HG02571 (cell line): Measurements from ENCODE around the gene RNLS.

Experiments used
- ATAC-seq: cut with Tn5 transposase; IDR thresholded peaks from one replicate; pipeline ENCODE4 v1.9.1; 2021; ENCODE audit warnings: mild to moderate bottlenecking, moderate library complexity; ENCODE audit not compliant: unreplicated experiment

The RNLS gene

DNA sequence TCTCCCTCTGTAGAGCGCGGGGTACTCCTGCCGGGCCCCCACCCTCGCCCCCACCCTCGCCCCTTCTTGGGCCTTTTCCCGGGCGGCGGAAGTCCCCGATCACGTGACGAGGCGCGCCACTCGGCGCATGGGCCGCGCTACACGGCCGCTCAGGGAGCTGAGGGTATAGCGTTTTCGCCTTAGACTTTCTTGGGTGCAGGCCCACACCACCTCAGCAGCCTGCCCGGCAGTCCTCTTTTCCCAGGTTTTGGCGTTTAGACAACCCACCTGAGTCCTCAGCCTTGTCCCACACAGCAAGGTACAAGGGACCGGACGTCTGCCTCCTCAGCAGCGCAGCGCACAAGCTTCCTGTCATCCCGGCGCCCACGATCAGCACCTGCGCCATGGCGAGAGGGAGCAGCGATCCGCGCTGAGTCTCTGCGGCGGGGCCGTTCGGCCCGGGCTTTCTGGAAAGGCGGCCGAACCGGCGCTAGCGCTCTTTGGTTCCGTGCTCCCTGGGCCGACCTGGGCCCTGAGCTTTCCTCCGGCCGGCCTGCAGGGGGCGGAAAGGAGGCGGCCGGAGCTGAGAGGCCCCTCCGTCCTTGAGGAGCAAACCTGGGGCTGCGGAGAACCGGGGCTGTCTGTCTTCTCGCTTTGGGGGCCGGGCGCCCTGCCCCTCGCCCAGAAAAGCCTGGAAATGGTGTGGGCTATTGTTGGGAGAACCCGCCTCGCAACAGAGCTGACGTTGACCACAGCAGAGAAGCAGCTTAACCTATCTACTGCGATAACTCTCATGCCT lies at the start of gene RNLS:
Gene RNLS, minus strand, starts transcription at position 513 of the 778 bp plus-strand sequence.
- ATAC-seq, result peak; percentile 86

DNA sequence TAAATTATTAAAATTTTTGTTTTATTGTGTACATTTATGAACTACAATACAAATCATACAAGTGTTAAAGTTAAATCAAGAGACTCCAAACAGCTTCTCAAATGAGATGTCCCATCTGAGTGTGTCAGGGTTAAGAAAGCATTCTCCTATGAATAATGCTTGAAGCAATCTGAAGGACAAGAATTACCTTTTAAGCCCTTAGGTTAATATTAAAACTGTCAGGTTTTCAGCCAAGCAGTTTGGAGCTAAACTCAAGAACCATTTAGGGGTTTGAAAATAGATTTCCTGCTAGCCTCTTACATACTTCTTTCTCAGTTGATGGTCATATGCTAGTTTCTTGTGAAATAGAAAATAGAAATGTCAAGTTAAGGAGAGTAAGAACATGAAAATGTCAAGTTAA lies 41.7 kb upstream of the RNLS start:
- ATAC-seq, result no peak

DNA sequence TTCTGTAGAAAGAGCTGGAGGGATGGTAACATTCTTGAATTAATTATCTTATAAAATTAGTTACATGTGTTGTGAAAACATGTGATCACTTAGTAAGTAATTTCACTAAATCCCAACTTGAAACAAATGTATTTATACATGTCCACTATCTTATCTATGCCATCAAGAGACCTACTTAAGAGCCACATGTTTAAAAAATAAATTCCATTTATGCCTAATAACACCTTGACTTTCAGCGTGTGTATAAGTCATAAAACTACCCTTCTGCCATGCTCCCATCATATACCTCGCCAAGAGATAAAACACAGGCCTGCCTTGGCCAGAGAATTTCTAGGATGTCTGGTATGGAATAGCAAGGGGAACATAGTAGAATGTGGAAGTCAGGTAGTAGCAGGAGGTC lies 40.7 kb upstream of the RNLS start:
- no peak for ATAC-seq

DNA sequence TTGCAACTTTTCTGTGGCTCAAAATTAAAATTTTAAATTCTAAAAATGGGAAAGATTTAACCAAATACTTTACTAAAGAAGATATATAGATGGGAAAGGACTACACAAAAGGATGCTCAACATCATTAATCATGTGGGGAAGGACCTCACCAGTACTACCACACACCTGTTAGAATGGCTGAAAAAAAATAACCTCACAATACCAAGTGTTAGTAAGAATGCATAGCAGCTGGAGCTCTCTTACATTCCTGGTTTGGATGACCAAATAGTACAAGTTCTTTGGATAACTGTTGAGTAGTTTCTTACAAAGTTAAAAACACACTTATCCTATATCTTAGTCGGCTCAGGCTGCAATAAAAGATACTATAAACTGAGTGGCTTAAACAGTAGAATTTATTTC lies 37.3 kb upstream of the RNLS start:
- ATAC-seq, result no peak

DNA sequence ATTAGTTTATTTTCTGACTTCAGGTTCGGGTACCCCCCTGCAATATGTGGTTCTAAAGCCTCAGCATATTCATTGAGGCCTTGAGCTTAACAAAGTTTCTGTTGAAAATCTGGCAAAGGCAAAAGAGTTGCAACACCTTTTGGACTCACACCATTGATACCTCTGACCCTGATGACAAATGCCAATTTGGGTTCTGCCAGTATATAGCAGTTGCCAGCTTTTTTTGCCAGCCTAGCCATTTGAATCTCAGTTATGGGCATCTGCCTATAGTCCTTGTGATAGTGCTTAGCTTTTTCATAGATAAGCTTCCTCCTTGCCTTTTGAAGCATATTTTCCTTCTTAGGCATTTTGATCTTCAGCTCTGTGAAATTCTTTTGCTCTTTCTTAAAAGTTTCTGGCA lies 35.4 kb upstream of the RNLS start:
- ATAC-seq, result no peak

DNA sequence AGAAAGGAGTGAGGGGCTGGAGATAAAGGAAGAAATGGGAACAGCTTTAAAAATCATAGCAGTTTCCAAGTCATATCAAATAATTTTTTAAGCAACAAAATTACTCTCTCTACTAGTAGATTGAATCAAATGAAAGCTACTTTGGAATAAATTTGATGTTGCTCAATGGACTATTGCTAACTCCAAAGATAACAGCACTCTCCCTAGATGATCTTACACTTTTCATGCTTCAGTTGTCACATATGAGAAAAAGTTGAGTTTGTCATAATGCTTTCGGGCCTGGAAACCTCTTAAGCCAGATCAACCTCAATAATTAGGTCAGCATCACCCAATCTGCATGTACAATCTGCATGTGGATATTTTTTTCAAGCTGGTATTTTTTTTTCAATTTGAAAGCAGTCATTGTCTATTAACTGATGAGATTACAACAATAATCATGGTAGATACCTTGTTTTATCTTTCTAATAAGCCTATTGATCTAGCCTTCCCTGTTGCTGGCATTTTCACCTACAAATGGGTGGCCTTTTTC lies 34.7 kb upstream of the RNLS start:
- no peak for ATAC-seq

DNA sequence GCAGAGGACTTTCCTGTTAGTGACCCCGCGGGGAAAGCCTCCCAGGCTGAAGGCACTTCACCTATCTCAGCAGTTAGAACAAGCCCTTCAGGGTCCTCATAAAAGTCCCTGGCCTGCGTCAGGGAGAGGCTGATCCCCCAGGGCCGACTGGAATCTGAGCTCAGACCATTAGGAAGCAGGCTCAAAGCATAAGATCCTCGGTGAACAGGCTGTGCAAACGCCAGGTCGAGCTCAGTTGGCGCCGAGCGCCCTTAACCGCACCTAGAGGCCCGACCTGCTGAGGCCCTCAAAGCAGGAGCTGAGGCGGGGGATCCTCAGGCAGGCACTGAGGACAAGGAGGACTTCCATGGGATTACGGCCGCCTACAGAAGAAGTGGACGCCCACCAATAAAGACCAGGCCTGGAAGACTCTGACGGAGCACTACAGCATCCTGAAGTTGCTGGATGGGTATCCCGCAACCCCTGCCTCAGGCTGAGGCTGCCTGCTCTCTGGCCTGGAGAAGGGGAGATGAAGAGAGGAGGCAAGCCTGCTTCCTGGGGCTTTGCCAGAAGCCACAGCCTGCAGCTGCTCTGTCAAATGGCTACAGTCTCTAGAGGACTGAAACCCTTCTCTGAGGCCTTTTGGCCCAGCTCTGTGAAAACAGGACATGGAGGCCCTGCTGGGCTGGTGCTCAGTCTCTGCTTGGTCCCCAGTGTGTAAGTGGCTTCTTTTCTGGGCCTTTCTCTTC lies 33.3 kb upstream of the RNLS start:
- ATAC-seq, result no peak

DNA sequence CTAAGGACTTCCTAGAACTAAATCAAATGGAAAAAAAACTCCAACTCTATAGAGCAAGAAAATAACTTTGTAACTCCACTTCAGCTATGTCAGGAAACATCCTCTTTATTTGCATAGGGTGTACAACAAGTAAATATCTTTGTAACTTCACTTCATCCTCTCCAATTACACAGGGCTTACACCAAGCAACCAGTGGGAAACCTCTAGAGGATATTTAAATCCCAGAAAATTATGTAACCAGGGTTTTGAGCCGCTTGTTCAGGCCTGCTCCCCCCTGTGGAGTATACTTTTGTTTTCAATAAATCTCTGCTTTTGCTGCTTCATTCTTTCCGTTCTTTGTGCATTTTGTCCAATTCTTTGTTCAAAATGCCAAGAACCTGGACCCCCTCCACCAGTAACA lies 25.7 kb upstream of the RNLS start:
- ATAC-seq, result no peak

DNA sequence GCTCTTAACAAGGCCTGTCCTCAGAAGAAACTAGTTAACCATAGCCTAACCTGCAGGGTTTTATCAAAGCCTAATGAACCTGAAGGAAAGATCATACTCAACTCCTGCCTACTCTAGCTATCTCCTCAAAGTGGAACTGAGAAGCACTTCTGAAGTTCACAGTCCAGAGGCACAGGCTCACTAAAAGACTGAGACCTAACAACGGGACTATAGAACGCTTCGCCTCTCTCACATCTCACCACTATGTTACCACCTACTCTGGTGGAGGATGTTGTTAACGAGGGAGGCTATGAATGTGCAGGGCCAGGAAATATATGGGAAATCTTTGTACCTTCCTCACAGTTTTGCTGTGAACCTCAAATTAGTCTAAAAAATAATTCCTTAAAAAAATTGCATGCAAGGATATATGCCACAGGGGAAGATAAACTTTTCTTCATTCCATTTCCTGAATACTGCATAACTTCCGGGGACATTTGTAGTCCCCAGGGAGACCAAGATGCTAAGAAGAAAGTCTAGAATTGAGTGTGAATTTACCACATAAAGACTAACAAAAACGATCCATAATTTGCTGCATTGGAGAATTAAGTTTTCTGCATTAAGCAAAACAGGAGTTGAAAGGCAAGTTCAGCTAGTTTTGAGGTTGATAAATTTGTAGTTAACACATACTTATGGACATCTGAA lies 25.1 kb upstream of the RNLS start:
- no peak for ATAC-seq

DNA sequence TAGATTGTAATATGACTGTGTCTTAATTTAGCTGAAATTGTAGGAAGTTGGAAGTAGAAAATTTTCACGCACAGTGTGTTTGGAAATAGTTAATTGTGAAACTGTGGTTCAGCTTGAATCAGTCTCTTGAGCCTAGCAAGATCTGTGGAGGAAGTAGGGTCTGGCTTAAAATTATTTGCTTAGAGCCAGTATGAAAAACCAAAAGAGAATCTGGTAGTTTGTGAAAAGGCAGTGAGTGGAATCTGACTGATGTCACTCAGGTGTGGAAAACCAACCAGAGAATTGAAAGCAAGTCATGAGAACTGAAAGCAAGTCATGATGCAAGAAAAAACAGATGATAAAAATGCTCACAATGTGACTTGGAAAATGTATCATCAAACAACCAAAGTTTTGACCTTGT lies 14.9 kb upstream of the RNLS start:
- peak; percentile 76 for ATAC-seq

DNA sequence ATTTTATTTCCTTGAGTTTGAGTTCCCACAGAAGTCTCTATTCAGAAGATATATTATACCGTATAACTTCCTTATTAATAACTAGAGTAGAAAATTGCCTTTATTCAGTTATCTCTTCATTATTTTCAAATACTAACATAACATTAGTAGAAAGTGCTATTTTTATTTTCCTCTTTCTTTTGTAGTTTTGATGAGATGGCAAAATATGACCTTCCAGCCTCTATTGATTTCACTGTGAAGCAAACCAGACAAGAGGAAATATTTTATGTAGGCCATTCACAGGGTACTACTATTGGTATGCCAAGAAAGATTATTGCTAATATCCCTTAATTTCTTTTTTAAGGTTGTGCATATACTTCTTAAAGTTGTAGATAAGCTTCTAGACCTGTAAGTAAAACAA lies 11.4 kb upstream of the RNLS start:
- ATAC-seq, result no peak

DNA sequence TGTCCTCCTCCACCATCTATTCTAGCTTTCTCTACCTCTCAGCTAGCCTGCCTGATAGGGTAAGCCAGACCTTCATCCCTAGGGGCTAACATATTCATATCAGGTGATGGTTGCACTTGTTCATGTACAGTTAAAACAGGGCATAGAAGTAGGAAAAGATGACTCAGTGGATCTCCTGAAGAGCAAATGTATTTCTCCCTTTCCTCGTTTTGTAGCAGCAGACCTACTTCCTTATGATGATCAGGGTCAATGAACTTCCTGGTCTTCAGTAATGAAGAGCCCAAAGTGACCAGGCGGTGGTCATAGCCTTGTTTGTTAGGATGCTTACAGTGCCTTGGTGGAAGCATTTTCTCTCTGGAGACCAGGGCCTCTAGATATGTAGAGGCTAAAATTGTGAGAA lies 9.8 kb upstream of the RNLS start:
- no peak for ATAC-seq

DNA sequence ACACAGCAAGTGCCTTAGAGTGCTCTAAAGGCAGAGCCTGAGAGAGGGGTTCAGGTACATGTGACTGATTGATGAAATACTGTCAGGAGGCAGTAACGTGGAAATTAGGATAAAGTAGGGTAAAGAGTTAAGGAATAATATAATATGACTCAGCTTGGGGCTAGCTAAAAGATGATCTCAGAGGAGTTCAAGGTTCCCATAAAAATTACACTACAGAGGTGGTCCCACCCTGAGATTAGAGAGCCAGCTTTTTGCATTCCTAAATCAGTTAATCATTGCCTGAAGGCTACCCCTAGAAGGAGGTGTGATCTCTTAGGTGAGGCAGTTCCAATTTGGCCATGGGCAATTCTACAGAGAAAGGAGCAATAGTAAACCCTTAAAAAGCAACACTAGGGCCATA lies 9.3 kb upstream of the RNLS start:
- no peak for ATAC-seq

DNA sequence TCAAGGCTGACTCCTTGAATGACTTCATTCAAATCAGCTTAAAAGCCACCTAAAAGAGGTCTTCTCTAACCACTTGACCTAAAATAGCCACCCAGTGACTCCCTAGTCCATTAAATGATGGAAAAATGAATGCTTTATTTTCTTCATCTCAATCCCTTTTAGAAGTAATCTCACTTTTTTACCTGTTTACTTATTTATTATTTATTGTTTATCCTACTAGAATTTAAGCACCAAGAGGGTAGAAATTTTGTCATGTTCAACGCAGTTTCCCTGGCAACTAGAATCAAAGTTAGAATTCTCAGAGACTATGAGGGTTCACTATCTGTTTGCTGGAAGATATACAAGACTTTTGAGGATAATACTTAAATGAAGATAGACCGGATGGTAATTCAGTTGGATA lies 3.3 kb upstream of the RNLS start, which contains the start of gene LIPJ:
Gene LIPJ, plus strand, starts transcription at position 301 of the 400 bp plus-strand sequence. CDS start 3,926 bp downstream, outside the sequence.
- no peak for ATAC-seq

DNA sequence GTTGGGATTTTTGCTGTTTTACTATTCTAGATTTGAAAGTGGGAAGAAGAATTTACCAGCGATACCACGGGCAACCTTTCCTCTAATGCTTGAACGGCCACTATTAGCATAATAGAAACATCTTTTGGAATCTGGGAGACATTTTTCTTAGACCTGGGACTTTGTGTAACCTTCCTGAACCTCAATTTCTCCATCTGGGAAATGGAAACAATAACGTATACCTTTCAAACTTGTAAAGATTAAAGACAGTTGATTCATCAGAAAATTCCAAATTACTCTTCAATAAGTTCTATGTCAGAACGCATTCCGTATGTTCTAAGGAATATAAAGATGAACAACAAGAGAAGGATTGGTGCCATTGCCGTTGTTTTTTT lies 453 bp upstream of the RNLS start:
- ATAC-seq, result no peak

DNA sequence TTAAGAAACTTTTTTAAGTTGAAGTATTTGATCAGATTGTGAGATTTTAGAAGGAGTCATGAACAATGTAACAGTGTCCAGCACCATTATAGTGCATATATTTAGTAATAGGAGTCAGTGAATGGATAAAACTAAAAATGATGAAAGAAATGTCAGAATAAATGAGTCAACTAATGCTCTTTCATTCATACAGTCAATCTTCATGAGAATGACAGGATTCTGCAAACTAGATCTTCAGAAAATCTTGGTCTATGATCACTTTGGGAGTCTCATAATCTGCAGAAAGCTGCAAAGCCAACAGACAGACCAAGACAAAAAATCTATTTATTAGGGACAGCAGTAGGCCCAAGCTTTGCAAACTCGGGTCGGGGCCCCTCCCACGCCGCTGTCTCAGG lies 710 bp downstream of the RNLS start:
- ATAC-seq, result no peak

DNA sequence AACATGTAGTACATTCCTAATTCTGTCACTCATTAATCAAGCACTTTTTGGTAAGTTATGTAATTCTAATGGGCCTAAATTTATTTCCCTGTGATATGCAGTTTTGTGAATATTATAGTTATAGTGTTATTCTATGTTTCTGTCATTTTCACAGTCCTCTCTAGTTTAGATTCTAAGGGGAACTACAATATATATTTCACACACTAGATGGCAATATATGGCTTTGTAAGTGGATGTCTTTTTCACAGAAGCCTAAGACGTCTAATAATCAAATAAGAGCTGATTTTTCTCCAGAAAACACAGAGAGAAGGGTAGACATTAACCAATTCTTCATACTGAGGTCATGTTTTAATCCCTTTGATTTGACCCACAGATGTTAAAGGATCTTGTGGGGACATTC lies 18.0 kb downstream of the RNLS start:
- no peak for ATAC-seq

DNA sequence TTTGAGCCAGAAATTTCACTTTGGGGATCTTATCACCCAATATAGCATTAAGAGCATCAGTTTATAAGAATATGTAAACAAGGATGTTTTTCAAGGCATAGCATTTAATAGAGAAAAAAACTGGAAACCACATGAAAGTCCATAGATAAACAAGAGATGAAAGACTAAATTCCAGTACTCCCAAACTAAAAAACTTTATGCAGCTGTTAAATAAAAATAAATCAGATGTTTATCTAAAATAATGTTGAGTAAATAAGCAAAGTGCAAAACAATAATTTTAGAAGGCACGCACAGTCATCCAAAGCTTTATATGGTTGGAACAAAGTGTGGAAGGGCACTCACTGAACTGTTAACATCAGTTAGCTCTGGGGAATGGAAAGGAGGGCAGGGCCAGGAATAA lies 21.0 kb downstream of the RNLS start:
- no peak for ATAC-seq

DNA sequence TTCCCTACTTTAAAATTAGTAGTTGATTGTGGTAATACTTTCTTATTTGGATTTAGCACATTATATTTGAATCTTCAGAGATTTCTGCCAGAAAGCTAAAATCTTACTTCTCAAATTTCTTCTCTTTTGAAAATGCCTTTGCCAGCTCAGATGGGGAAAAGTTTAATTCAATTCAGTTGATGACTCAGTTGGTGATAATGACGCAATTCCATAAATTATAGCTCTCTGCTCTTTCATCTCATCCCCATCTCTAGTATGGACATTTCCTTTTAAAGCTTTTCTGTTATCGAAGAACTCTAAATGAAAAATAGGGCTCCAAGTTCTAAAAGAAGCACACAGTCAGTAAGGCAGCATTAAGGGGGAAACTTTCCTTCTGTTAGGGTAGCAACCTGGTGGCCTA lies 25.5 kb downstream of the RNLS start:
- no peak for ATAC-seq

DNA sequence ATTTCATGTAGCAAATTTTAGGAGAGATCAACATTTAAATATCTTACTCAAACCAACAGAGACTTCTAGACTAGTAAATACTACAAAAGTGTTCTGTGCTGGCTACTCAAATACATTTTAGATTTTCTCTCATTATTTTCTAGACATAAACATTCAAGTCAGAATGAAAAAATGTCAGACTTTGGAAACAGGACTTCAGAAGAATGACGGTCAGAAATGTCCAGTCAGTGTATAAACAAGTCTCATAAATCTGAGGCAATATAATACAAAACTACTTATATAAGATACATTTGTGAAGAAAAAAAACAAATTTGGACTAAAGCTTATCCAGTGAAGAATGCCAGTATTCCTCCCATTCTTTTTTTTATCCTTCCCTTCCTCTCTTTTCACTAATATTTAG lies 25.9 kb downstream of the RNLS start:
- ATAC-seq, result no peak

DNA sequence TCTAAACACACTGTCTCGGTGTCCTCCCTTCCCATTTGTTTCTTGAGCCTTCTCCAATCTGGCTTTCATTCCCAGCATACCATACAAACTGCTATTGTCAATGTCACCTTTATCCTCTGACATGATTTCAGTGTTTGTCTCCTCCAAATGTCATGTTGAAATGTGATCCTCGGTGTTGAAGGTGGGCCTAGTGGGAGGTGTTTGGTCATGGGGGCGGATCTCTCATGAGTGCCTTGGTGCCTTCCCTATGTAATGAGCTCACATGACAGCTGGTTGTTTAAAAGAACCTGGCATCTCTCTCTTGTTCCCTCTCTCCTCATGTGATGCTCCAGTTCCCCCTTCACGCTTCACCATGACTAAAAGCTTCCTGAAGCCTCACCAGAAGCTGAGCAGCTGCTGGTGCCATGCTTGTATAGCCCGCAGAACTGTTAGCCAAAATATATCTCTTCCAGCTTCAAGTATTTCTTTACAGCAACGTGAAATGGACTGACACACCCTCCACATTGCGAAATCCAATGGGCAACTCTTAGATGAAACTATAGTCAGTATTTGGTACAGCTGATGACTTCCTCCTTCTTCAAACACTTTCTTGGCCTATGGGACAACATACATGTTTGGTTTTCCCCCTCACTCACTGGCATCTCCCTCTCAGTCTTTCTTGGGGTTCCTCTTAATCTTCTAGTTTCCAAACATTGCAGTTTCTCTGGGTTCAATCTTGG lies 27.8 kb downstream of the RNLS start:
- no peak for ATAC-seq
